Stimulated activated naive CD8-positive, alpha-beta T cell treated with anti-CD3 and anti-CD28 coated beads, Interleukin-15, Interleukin-2, amounts not matched to agents 100 U/mL and 50 U/mL, for 24 hours (primary cell): ENCODE data around the gene SLC16A6.
"Not testable (repeated sequence)": the region's sequence is repeated elsewhere in the genome, so short reads cannot be mapped to it uniquely, and the experiment has no call there.

Experiments used
- ATAC-seq: fragments of 150-1000 bp; cut with Tn5 transposase; one replicate; pipeline ENCODE4 v1.10.0; 2021
- DNase-seq: peaks from one replicate; pipeline ENCODE4 v3.0.0; 2021

SLC16A6 gene

DNA sequence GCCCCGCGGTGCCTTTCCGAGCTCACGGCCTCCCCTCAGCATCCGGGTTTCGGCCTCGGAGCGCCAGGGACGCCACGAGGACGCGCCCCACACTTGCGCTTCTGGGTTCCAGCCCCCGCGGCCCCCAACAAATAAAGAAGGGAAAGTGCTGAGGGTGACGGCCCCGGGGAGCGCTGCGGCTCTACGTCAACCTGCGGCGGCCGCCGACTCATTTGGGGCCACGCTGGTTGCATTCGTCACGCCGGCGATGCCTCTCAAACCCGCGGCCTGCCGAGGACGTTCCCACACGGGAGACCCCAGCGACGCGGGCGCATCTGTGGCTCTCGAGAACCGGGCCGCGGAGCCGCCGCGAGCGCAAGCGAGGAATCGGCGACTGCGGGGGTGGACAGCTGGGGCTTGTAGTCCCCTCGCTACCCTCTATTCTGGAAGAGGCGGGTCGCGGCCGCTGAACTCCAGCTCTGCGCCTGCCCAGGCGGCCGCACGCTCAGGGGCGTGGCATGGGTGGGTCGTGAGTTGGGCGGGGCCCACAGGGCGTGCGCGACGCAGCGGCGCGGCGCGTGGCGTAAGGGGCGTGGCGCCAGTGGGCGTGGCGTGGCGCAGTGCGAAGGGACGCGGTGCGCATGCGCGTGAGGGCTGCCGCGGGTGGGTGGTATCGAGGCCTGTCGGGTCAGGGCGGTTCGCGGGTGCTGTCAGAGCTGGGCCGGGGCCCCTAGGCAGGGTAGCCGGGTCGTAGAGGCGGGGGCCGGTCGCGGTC lies 43.3 kb downstream of the SLC16A6 start, which contains the start of gene AMZ2:
AMZ2 (plus strand) TSS at position 599 of the 754 bp plus-strand sequence. CDS start 2,145 bp downstream, outside the sequence.
- ATAC-seq (peak; percentile 88), DNase-seq (peak; percentile 99)

DNA sequence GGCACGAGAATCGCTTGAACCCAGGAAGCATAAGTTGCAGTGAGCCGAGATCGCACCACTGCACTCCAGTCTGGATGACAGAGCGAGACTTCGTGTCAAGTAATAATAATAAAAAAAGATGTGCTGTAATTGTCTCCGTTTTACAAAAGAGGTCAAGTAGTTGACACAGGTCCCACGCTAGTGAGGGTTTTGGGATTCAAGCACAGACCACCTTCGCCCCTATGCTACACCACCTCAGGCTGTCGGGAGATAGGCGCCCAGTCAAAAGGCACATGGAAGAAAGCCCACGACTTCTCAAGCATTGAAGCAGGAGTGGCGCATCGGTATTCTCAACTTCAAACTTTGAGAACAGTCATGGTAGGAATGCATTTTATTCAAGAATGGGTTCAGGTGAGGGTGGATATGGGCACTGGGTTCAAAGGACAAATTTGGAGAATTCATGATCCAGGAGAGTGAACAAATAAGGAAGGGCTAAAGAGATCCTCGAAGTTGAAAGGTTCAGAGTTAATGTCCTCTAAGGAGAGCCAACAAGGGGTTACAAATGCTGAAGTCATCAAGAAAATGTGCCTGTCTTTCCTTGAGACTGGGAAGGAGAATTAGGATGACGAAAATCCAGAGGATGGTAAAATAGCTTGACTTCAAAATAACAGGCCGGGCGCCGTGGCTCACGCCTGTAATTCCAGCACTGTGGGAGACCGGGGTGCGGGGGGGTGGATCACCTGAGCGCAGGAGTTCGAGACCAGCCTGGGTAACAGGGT lies 44.5 kb downstream of the SLC16A6 start:
- DNase-seq (no peak), ATAC-seq (no peak)

DNA sequence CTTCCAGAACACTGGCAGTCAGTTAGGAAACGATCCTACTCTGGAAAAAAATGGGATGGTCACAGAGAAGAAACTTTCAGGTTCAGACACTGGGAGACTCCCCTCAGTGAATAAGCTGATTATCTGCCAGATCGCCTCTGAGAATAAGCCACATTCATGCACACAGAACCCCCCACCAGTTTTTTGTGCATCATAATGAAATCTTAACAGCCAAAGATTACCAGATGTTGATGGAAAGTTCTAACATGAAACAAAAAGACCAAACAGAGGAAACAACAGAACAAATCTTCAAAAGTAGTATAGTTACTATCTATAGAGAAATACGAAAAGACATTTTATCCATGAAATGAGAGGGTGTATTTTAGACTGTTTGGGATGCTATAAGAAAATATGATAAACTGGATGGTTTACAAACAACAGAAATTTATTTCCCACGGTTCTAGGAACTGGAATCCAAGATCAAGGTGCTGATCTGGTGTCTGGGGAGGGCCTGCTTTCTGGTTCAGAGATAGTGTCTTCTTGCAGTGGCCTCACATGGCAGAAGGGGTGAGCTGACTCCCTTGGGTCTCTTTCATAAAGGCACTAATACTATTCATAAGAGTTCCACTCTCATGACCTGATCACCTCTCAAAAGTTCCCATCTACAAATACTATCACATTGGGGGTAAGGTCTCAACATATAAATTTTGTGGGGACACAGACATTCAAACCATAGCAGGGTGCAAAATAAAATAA lies 51.1 kb downstream of the SLC16A6 start:
- DNase-seq (no peak), ATAC-seq (no peak)

DNA sequence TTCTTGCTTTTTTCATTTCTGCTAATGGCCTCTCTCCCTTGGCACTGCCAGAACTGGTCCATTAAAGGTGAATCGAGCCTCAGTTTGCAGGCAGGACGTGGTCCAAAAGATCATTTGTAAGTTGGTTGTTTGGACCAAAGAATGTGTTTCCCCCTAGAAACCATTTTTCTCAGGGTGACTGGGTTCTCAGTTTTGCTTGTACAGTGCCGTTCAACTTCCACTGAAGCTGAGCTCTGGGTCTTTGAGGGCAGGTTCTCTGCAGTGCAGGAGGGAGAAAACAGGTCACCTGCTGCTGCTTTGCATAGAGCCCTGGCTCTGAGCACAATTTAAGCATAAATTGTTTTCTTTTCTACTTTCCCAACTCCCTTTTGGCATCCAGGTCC lies 52.1 kb downstream of the SLC16A6 start:
- ATAC-seq = peak; percentile 37

DNA sequence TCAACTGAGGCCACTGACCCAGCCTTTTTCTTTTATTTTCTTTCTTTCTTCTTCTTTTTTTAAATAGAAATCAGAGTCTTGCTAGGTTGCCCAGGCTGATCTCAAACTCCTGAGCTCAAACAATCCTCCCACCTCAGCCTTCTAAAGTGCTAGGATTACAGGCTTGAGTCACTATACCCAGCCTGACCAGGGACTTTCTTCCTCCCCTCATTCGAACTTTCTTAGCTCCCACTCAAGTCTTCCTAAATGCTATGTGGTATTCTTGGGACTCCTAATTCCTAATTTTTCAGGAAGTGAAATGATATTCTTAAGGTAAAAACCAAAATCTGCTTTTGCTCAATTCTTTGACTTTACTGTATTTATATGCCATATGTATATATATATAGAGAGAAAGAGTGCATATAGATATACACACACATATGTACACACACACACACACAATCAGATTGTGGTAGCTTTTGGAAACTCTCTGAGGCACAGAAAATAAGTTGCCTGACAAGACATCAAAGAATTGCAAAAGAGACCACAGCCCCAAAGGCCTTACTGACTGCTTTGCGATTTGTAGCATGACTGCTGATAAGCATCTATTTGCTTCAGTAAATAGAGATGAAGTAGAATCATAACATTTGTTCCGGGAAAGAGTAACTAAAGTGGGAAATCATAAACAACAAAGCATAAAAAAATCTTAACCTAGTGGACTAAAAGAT lies 52.6 kb downstream of the SLC16A6 start:
- DNase-seq (no peak), ATAC-seq (peak; percentile 30)

More for the DNA sequence above, 52.1 kb downstream of the SLC16A6 start:
- DNase-seq = no peak

DNA sequence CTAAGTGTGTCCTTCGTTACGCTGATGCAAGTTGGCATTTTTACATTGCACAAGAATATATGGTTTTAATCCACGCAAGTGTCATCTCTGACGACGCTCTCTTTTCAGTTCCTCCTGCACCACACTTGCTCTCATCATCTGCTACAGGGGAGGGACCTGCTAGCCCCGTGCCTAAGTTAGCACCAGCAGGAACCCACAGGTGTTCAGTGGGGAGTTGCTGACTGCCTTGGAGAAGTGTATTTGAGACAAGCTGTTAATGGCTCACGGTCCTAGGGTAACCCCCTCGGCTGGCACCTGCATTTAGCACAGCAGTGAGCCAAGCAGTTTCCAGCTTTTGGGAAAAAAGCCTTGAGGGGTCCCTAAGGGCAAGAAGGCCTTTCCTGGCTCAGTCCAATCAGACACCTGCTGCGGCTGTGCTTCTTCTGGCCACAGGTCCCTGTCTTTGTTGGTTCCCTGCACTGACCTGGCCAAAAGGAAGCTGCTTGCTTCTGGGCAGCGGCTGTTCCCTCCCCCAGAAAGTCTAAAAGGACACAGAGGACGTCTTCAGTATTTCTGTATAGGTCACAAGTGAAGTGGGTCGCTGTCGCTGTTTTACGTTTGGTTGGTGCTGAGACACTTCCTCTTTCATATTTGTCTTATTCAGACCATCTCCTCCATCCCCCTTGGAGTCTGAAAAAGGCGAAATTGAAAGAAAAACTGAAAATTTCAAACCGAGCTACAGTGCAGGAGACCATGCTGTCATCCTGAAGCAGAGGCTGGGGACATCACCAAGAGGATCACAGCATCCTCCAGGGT lies 53.4 kb downstream of the SLC16A6 start:
- ATAC-seq = peak; percentile 72
- peak; percentile 48 for DNase-seq

DNA sequence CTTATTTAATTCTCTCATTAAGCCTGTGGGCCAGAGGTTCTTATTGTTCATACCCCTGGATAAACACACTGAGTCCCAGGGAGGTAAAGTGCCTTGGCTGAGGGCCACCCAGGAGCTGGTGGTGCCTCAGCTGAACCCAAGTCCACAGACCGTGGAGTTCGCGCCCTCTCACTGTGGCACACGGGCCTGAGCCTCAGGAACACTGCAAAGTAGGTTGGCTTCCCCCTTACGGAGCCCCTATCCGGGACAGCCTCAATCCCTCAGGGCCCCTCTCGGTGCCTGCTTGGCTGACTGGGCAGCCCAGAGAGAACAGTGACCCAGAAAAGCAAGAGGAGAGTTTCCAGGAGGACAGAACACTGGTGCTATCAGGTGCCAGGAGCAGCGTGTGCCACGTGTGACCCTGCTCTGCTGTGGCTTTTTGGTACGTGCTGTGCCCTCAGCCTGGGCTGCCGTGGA lies 55.6 kb downstream of the SLC16A6 start:
- ATAC-seq = peak; percentile 2
- DNase-seq = not testable (repeated sequence)

DNA sequence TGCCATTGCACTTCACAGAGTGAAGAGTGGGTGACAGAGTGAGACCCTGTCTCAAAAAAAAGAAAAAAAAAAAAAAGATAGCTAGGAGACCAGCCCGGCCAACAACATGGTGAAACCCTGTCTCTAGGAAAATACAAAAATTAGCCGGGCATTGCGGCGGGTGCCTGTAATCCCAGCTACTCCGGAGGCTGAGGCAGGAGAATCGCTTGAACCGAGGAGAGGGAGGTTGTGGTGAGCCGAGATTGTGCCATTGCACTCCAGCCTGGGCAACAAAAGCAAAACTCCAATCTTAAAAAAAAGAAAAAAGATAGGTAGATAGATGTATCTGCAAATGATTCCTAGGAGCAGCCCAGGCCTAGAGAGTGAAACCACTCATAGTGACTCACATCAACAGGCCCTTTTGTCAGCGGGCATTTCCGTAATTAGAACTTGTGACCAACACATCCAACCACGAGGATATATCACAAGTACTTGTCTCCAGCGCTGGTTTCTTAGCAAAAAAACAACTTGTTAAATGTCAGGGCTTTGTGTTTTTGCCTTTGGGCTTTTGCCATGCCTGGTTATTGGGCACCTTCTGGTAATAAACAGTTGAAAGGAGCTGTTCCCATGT lies 56.1 kb downstream of the SLC16A6 start:
- ATAC-seq (peak; percentile 63), DNase-seq (peak; percentile 52)

DNA sequence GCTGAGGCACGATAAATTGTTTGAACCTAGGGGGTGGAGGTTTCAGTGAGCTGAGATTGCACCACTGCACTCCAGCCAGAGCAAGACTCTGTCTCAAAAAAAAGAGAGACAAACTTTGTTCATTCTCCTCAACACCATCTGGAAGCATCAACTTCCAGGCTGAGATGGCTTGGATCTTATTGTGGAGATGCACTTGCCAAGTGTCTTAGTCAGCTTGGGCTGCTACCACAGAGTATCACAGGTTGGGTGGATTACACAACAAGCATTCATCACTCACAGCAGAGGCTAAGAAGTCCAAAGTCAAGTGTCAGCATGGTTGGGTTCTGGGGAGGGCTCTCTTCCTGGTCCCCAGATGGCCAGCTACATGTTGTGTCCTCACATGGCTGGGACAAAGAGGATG lies 58.2 kb downstream of the SLC16A6 start:
- not testable (repeated sequence) for ATAC-seq

DNA sequence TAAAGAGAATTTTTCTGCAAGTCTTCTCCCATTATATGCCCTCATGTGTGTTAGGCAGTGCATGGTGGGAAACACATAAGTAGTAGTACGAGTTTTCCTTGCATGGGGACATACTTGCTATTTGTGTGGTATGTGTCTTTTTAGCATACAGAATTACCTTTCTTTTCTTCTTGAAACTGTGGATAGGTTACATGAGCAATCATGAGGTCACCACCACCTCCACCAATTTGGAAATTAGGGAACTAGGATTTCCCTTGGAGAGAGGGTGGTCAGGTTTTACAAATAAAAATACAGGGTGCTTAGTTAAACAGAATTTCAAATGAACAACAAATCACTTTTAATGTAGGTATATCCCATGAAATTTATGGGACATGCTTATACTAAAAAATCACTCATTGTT lies 59.4 kb downstream of the SLC16A6 start:
- ATAC-seq = no peak
- no peak for DNase-seq

More for the DNA sequence above, 58.2 kb downstream of the SLC16A6 start:
- DNase-seq = not testable (repeated sequence)

DNA sequence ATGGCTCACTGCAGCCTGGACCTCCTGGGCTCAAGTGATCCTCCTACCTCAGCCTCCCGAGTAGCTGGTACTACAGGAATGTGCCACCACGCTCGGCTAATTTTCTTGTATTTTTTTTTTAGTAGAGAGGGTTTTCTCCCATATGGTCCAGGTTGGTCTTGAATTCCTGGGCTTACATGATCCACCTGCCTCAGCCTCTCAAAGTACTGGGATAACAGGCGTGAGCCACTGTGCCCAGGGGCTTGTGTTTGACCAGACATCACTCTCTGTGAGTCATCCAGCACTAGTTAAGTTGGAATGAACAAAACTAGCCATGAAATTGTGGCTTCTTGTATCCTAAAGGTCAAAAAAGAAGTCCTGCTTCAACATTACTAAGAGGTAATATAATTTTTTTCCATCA lies 59.8 kb downstream of the SLC16A6 start:
- ATAC-seq, DNase-seq: not testable (repeated sequence)

DNA sequence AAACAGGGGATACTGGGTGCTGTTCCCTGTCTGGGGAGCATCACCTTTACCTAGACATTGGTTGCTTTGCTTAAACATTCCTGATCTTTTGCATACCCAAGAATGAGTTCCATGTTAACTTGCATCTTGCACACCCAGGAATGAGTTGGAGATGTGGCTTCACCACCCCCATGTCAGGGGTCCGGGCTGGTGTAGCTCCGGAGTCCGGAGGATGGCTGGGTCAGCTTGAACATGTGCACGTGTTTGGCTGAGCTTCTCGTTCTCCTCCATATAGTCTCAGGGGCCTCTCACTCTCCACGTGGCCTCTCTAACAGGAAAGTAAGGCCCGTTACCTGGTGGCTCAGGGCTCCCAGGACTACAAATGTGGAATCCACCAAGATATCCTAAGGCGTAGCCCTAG lies 61.3 kb downstream of the SLC16A6 start:
- no peak for DNase-seq
- ATAC-seq = no peak

DNA sequence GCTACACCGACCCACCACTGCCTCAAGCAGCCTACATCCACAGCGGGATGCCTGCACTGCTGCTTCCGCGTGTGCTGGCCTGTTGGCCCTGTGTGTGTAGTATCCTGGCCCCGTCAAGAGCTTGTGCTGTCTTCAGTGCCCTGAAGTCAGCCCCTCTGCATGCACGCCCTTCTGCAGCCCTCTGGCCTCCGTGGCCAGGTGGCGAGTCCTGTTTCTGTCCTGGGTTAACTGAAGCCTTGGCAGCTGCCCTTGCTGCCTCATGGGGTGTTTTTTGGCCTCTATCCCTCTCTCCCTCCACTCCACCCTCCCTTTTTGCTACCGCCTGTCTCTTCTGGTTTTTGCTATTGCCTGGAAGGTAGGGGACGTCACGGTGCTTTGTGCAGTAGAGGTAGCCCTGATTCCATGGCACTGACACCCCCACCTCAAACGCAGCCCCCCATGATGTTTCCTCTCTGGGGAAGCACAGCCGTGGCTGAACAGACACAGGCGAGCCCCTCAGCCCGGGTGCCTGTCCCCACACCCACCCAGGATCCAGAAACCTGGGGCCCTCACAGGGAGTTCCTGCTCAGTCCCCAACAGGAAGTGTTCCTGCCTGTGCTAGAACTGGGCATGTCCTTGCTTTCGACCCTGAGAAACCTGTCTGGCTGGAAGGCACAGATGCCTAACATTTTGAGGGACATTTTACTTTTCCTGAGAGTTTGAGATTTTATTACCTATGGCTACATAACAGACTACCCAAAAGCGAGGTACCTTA lies 61.9 kb downstream of the SLC16A6 start:
- DNase-seq (no peak), ATAC-seq (no peak)

DNA sequence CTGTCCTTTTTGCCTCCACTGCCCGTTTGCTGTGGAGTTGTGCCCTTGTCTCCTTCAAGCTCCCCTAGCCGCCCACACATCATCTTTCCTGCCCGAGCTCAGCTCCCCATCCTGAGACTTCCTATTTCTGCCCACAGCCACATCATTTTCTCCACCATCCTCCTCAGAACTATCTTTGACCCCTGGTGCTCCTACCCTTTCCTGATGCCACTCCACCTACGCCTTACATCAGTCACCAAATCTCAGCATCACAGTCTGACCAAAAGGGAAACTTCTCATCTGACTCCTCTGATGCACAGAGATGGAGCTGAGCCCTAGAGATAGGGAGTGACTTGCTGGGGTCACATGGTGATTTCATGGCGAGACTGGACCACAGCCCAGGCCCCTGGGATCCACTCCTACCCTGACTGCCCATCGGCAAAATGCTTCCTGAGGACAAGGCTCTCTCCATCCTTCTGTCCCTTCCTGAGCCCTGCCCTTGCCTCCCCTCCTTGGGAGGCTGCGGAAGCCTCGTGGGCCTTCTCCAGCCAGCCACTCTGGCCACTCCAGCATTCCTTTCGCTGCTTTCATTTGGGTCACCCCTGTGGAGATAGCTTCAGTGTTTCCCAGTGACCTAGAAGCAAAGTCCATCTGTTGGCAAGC lies 62.8 kb downstream of the SLC16A6 start:
- peak; percentile 34 for DNase-seq
- peak; percentile 78 for ATAC-seq

DNA sequence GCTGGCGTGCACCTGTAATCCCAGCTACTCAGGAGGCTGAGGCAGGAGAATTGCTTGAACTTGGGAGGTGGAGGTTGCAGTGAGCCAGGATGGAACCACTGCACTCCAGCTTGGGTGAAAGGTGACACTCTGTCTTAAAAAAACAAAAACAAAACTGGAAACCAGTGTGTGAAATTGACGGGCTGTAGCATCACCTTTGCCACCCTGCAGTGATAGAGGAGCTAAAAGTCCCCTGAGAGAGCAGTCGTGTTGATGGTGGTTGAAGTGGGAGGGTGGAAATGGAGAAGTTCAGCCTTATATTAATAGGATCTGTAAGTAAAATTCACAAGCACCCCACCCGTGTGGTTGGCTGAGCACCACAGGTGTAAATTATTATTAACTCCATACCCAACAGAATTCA lies 65.9 kb downstream of the SLC16A6 start:
- not testable (repeated sequence) for DNase-seq, ATAC-seq

DNA sequence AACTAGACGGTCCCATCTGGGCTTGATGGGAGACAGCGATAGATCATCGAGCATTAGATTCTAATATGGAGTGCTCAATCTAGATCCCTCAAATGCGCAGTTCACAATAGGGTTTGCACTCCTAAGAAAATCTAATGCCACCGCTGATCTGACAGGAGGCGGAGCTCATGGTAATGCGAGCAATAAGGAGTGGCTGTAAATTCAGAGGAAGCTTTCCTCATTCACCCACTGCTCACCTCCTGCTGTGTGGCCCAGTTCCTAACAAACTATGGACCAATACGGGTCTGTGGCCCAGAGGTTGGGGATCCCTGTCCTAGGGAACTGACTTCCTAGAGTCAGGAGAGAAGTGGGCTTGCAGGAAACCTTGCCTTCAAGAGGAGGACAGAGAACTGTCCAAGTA lies 68.3 kb downstream of the SLC16A6 start:
- no peak for DNase-seq
- ATAC-seq = no peak

DNA sequence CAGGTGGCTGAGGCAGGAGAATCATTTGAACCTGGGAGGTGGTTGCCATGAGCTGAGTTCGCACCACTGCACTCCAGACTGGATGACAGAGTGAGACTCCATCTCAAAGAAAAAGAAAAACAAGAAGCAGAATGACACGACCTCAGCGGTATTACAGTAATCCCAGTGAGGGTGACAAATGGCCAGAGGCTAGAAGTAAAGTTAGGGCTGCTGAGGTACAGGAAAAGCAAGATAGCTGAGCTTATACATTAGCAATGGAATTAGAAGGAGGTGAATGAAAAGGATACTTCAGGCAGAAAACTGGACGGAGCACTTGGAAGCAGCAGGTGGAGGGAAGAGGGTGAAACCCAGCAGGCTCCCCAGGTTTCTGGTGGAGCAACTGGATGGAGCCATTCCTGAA lies 69.1 kb downstream of the SLC16A6 start:
- ATAC-seq = no peak

DNA sequence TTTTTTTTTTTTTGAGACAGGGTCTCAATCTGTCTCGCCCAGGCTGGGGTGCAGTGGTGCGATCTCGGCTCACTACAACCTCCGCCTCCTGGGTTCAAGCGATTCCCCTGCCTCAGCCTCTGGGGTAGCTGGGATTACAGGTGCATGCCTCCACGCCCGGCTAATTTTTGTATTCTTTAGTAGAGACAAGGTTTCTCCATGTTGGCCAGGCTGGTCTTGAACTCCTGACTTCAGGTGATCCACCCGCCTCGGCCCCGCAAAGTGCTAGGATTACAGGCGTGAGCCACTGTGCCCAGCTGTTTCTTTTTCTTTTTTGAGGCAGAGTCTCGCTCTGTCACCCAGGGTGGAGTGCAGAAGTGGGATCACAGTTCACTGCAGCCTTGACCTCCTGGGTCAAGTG lies 70.1 kb downstream of the SLC16A6 start:
- not testable (repeated sequence) for DNase-seq, ATAC-seq

More for the DNA sequence above, 69.1 kb downstream of the SLC16A6 start:
- no peak for DNase-seq

DNA sequence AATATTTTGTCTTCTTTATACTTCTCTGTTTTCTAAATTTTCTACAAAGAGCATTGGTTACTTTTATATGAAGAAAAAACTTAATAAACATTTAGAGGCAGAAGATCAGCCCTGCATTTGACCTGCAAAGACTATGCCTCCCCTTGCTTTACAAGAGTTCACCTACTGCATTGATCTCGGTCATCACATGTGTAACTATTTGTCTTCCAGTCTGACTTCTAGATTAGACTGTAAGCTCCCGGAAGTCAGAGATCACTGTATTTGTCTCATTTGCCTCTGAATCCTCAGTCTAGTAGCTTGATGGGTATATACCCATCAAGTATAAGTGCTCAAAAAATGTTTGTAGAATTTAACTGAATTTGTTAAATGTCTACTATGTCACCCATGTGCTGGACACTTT lies 70.7 kb downstream of the SLC16A6 start:
- ATAC-seq, DNase-seq: not testable (repeated sequence)
